MCF 10A (cell line): ENCODE results near the gene CPTP. TPM values are rescaled to one million over a fixed set of nuclear protein-coding genes. Genes with fewer than 3 reads are reported as not detected.

Experiments used
- BruUV-seq: library from RNA; stranded (reverse); fragments of 400-500 nt; replicated peaks from 2 replicates; lab custom pipeline; 2021; lab: Mats Ljungman, UMichigan
- CTCF ChIA-PET: fragments of 300-600 bp; sonication (Branson Sonifier 250); formaldehyde crosslinking; extraction: SDS; loops from one replicate; lab custom pipeline; 2021; ENCODE audit warnings: antibody characterized with exemption, inconsistent platforms; lab: Yijun Ruan, JAX
- POLR2A ChIA-PET: fragments of 300-600, 350-650 bp; sonication (Branson Sonifier 250); formaldehyde crosslinking; extraction: SDS; loops from one replicate; lab custom pipeline; 2020; ENCODE audit warnings: antibody characterized with exemption, inconsistent platforms; lab: Yijun Ruan, JAX
- DNase-seq: peaks from one replicate; pipeline ENCODE4 v3.0.0-alpha.2; 2018; ENCODE audit not compliant: unreplicated experiment
- H3K27ac Mint-ChIP-seq: one replicate; pipeline ENCODE4 v1.8.0; 2022; ENCODE audit warnings: mild to moderate bottlenecking, low read depth, mixed read lengths; ENCODE audit not compliant: unreplicated experiment
- H3K27me3 Mint-ChIP-seq: one replicate; pipeline ENCODE4 v1.8.0; 2022; ENCODE audit warnings: mixed read lengths; ENCODE audit not compliant: insufficient read depth, unreplicated experiment
- H3K36me3 Mint-ChIP-seq: one replicate; pipeline ENCODE4 v1.8.0; 2022; ENCODE audit warnings: mild to moderate bottlenecking, moderate library complexity, mixed read lengths; ENCODE audit not compliant: insufficient read depth, unreplicated experiment
- H3K4me1 Mint-ChIP-seq: one replicate; pipeline ENCODE4 v1.8.0; 2022; ENCODE audit warnings: mixed read lengths; ENCODE audit not compliant: insufficient read depth, unreplicated experiment
- H3K4me3 Mint-ChIP-seq: one replicate; pipeline ENCODE4 v1.8.0; 2022; ENCODE audit warnings: mild to moderate bottlenecking, moderate library complexity, mixed read lengths; ENCODE audit not compliant: unreplicated experiment
- H3K9me3 Mint-ChIP-seq: one replicate; pipeline ENCODE4 v1.8.0; 2022; ENCODE audit warnings: mixed read lengths; ENCODE audit not compliant: unreplicated experiment
- CTCF ChIP-seq: fragments of 200-600 bp; IDR thresholded peaks from one replicate; pipeline ENCODE4 v1.8.0; 2022; ENCODE audit warnings: antibody characterized with exemption, mild to moderate bottlenecking; ENCODE audit not compliant: unreplicated experiment
- intact Hi-C: fragments of 100-400 bp; cut with micrococcal nuclease; formaldehyde crosslinking; loops from 2 replicates; pipeline ENCODE4 v1.14.1; 2022
- total RNA-seq: library from RNA; stranded (reverse); gene quantifications from 2 replicates; pipeline ENCODE4 v1.2.3, GENCODE V29; 2022

Gene CPTP
- total RNA-seq, 1 experiment from 2014 or later, result 21.0 TPM

- Mint-ChIP-seq H3K9me3 (no peaks in the 10 kb centered on the region), H3K36me3 (peaks cover 11% of the 10 kb centered on the region), H3K27ac (no peak overlapping the region), H3K27me3 (no peaks in the 10 kb centered on the region), H3K4me1 (peaks cover 11% of the 10 kb centered on the region), H3K4me3 (no peak overlapping the region)
- no peak for TF ChIP-seq CTCF
- intact Hi-C loops, result no loop called here
- ChIA-PET CTCF (interaction anchor here (1.0 kb wide), 1 partner anchor 8 kb away, joined by 3 read pairs; no protein-coding TSS in a partner anchor), POLR2A (no interaction called here)
- DNase-seq, result no peak
- BruUV-seq, result no TSS peak
Observed at GRCh38 chr1:1300352-1300739, 24.3 kb upstream of the CPTP start.

- H3K9me3 Mint-ChIP-seq, result no peaks in the 10 kb centered on the region
- ChIA-PET POLR2A (no interaction called here), CTCF (interaction anchor here (0.6 to 0.7 kb wide), 2 partner anchors 9 to 152 kb away, joined by 3 to 4 read pairs; no protein-coding TSS in a partner anchor)
- H3K4me3 Mint-ChIP-seq, result no peak overlapping the region
- TF ChIP-seq CTCF, result peak; percentile 37
- intact Hi-C loops, result no loop called here
- H3K4me1 Mint-ChIP-seq, result peaks cover 23% of the 10 kb centered on the region
- H3K27ac Mint-ChIP-seq, result no peak overlapping the region
- H3K27me3 Mint-ChIP-seq, result no peaks in the 10 kb centered on the region
- DNase-seq, result no peak
- no TSS peak for BruUV-seq
- H3K36me3 Mint-ChIP-seq, result peaks cover 11% of the 10 kb centered on the region
Observed at GRCh38 chr1:1302006-1302430, 22.6 kb upstream of the CPTP start.

- no peak for DNase-seq
- CTCF ChIA-PET, result interaction anchor here (0.7 to 1.0 kb wide), 3 partner anchors 24 to 180 kb away, joined by 3 to 5 read pairs (median 3); no protein-coding TSS in a partner anchor
- no peaks in the 10 kb centered on the region for H3K27me3 Mint-ChIP-seq
- H3K9me3 Mint-ChIP-seq, result no peaks in the 10 kb centered on the region
- no TSS peak for BruUV-seq
- peaks cover 23% of the 10 kb centered on the region for H3K4me1 Mint-ChIP-seq
- TF ChIP-seq CTCF, result no peak
- H3K27ac Mint-ChIP-seq, result no peak overlapping the region
- peaks cover 11% of the 10 kb centered on the region for H3K36me3 Mint-ChIP-seq
- intact Hi-C loops, result no loop called here
- POLR2A ChIA-PET, result interaction anchor here (1.5 kb wide), 1 partner anchor 11 kb away, joined by 6 read pairs; no protein-coding TSS in a partner anchor
- no peak overlapping the region for H3K4me3 Mint-ChIP-seq
Observed at GRCh38 chr1:1302951-1303509, 21.6 kb upstream of the CPTP start.

- DNase-seq, result no peak
- no TSS peak for BruUV-seq
- Mint-ChIP-seq H3K4me3 (no peak overlapping the region), H3K4me1 (peaks cover 23% of the 10 kb centered on the region), H3K36me3 (peaks cover 11% of the 10 kb centered on the region), H3K9me3 (no peaks in the 10 kb centered on the region), H3K27me3 (no peaks in the 10 kb centered on the region), H3K27ac (no peak overlapping the region)
- TF ChIP-seq CTCF, result no peak
- POLR2A ChIA-PET, result interaction anchor here (1.0 to 1.5 kb wide), 2 partner anchors 12 to 30 kb away, joined by 3 to 6 read pairs; partner anchors contain the start of gene UBE2J2
- intact Hi-C loops, result no loop called here
- CTCF ChIA-PET, result interaction anchor here (0.9 to 1.0 kb wide), 2 partner anchors 69 to 181 kb away, joined by 3 to 5 read pairs; no protein-coding TSS in a partner anchor
Observed at GRCh38 chr1:1303736-1304135, 20.9 kb upstream of the CPTP start.
